Upper lobe of left lung (tissue), 4 donors: ENCODE data around the gene PCNX2.

Experiments
- CTCF ChIP-seq, 6 experiments: fragments of 450-650 bp in 4 of 6; fragments of 200-600 bp in 2 of 6; sonication (generic) in 2 of 6; IDR thresholded peaks; one replicate each; pipeline ENCODE4 v1.5.1; 2016 to 2019; ENCODE audit warnings: antibody characterized with exemption in 6 of 6
- POLR2AphosphoS5 ChIP-seq, 2 donors: sonication (generic); formaldehyde crosslinking; IDR thresholded peaks; one replicate each; pipeline ENCODE4 v1.5.1; 2017; ENCODE audit warnings: antibody characterized with exemption in 2 of 2

GRCh38 chr1:232987774-232988140, 307.8 kb downstream of the PCNX2 start:
- TF ChIP-seq CTCF (IDR thresholded peaks at IDR 0.05) (no peak), POLR2AphosphoS5 (IDR thresholded peaks at IDR 0.05) (no peak)
